ENCODE data around the gene TTC7B.

DNA sequence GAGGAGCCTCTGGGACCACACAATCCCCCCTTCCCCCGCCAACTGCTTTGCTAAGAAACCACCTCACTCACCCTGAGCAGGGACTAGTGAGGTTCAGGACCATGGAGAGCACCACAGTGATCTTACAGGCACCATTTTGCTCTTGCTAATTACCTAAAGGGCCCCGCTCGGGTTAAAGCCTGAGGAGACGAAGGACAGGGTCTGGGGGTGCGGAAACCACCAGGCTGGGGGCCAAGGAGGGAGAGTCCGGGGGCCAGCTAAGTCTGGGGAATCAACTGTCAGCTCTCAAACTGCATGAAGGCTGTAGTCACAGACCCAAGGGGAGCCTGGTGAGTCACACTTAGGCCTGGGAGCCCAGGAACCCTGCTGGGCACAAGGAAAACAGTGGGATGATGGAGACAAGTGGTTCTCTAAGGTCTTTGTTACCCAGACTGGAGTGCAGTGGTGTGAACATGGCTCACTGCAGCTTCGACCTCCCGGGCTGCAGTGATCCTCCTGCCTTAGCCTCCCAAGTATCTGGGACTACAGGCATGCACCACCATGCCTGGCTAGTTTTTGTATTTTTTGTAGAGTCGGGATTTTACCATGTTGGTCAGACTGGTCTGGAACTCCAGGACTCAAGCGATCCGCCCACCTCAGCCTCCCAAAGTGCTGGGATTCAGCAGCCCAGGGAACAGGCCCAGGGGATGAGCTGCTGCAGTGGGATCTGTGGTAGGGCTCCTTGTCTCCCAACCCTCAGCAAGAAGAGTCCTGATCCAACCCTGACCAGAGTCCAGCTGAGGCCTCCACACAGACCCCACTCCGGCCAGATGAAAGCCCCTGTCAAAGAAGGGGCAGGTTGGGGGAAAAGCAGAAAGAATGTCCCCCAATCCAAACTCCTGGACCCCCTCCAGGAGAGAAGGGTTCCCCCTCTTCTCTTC is 320.6 kb downstream of the TTC7B start:
- no peak for TF ChIP-seq ZNF274 (IDR thresholded peaks at IDR 0.05; ENCODE audit: low read depth, low read length)
- TF ChIP-seq SUZ12 (IDR thresholded peaks at IDR 0.05; ENCODE audit: extremely low read depth, insufficient read depth, insufficient read length), result no peak

Measured in NT2/D1 (cell line).